Measurements from ENCODE around the gene OR14A16. TPM values are rescaled to one million over a fixed set of nuclear protein-coding genes. Genes with fewer than 3 reads are reported as not detected.

OR14A16 gene
- total and polyA plus RNA-seq, 8 donors: not detected

DNA sequence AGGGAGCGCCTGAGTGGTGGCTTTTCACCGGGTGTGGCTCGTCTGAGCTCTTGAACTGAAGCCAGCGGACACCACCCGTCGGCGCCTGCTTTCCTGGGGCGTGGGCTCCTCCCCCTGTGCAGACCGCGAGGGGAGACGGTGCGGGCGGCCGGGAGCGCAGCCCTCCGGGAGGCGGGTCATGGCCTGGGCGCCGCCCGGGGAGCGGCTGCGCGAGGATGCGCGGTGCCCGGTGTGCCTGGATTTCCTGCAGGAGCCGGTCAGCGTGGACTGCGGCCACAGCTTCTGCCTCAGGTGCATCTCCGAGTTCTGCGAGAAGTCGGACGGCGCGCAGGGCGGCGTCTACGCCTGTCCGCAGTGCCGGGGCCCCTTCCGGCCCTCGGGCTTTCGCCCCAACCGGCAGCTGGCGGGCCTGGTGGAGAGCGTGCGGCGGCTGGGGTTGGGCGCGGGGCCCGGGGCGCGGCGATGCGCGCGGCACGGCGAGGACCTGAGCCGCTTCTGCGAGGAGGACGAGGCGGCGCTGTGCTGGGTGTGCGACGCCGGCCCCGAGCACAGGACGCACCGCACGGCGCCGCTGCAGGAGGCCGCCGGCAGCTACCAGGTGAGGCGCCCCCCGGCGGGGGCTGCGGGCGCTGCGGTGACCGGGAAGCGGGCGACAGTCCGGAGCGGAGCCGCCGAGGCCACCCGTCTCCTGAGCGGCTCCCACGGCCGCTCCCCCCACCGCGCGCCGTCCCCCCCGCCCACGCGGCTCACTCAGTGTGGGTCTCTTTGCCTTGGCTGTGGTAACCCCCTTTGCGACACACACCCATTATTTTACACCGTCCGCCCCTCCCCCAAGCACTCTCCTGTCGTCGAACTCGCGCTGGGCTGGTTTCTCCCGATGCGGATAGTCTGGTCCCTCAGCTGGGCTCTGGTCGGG lies 33.4 kb upstream of the OR14A16 start, which contains the start of gene TRIM58:
Gene TRIM58 (plus strand): TSS at position 119 of the 916 bp plus-strand sequence. CDS start 60 bp downstream, at position 179.
- 1 to 3% methylated on average over 91 to 109 of the region's 109 CpGs for WGBS, 2 donors
- peak in 3 of 6 donors; percentile 16 to 66 (median 55) for DNase-seq
- H3K36me3 ChIP-seq: no peaks in the 10 kb centered on the region
- H3K4me1 ChIP-seq: no peaks in the 10 kb centered on the region
- peaks cover 0 to 4% (median 0%) of the 10 kb centered on the region in 4 donors for H3K27me3 ChIP-seq
- H3K27ac ChIP-seq: no peak within 1 kb of the TSS
- TF ChIP-seq, protein P1, sequence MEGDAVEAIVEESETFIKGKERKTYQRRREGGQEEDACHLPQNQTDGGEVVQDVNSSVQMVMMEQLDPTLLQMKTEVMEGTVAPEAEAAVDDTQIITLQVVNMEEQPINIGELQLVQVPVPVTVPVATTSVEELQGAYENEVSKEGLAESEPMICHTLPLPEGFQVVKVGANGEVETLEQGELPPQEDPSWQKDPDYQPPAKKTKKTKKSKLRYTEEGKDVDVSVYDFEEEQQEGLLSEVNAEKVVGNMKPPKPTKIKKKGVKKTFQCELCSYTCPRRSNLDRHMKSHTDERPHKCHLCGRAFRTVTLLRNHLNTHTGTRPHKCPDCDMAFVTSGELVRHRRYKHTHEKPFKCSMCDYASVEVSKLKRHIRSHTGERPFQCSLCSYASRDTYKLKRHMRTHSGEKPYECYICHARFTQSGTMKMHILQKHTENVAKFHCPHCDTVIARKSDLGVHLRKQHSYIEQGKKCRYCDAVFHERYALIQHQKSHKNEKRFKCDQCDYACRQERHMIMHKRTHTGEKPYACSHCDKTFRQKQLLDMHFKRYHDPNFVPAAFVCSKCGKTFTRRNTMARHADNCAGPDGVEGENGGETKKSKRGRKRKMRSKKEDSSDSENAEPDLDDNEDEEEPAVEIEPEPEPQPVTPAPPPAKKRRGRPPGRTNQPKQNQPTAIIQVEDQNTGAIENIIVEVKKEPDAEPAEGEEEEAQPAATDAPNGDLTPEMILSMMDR (IDR thresholded peaks at IDR 0.05): no peak
- peak; percentile 23 to 79 (median 48) for ATAC-seq
- peak within 1 kb of the TSS in 3 of 4 donors; percentile 26 to 41 (median 31) for H3K4me3 ChIP-seq
- intact Hi-C loops (cut with DNase I): no loop called here
- no peaks in the 10 kb centered on the region for H3K9me3 ChIP-seq
- no peak for FAIRE-seq

DNA sequence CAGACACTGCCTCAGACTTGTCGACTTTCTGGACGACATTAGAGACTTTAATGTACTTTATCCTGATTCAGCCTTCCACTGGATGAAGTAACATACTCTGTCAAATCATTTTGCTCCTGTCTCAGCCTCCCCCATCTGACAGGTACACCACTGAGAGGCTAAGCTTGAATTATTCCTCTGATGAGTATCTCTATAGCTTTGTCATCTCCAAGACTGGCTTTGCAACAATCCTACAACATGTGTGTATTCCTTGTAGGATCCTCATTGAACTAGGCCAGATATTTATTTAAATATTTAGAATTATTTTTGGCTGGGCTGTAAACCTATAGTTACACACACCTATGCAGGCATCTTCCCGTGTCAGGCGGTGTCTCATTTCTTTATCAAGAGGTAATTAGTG lies 32.0 kb upstream of the OR14A16 start:
- DNase-seq: no peak
- ATAC-seq: no peak
- H3K27ac ChIP-seq: no peak overlapping the region
- no peaks in the 10 kb centered on the region for H3K9me3 ChIP-seq
- no peaks in the 10 kb centered on the region for H3K36me3 ChIP-seq
- 56 to 71% methylated on average over 4 of the region's 4 CpGs for WGBS, 2 donors
- TF ChIP-seq, protein P1 (IDR thresholded peaks at IDR 0.05): no peak
- H3K4me3 ChIP-seq: no peak overlapping the region
- peaks cover 0 to 4% (median 0%) of the 10 kb centered on the region in 4 donors for H3K27me3 ChIP-seq
- no peak for FAIRE-seq
- H3K4me1 ChIP-seq: no peaks in the 10 kb centered on the region
- intact Hi-C loops (cut with DNase I): no loop called here

DNA sequence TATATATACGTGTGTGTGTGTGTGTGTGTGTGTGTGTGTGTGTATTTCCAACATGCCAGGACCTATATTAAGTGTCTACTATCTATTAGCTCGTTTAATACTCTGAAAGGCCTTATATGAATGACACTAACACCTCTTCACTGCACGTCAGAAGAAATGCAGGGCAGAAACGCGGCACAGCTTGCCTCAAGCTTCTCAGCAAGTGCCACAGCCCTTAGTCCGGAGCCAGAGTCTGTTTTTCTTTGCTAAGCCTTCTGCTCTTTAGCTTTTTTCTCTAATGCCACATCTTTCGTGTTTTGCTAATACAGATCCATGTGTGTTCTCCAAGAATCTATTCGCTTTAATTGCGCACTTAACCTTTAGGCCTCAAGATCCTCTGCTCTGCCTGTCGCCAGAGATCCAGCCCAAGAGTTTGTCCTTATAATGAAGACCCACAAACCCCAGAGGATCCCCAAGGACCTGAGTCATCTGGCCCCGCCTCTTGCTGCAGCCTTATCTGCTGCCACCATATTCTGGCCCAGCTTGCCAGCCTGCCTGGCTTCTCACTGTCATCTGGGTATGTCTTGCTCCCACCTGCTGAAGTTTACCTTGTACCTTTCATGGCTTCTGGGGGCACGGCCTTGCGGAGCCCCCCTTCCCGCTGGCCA lies 31.1 kb upstream of the OR14A16 start:
- DNase-seq: no peak
- ATAC-seq: no peak
- no peak overlapping the region for H3K27ac ChIP-seq
- no peaks in the 10 kb centered on the region for H3K9me3 ChIP-seq
- intact Hi-C loops (cut with DNase I): no loop called here
- no peaks in the 10 kb centered on the region for H3K36me3 ChIP-seq
- H3K4me1 ChIP-seq: no peaks in the 10 kb centered on the region
- TF ChIP-seq, protein P1 (IDR thresholded peaks at IDR 0.05): no peak
- H3K27me3 ChIP-seq: peaks cover 0 to 4% (median 0%) of the 10 kb centered on the region in 4 donors
- FAIRE-seq: no peak
- H3K4me3 ChIP-seq: no peak overlapping the region
- 61 to 74% methylated on average over 14 of the region's 14 CpGs for WGBS, 2 donors

DNA sequence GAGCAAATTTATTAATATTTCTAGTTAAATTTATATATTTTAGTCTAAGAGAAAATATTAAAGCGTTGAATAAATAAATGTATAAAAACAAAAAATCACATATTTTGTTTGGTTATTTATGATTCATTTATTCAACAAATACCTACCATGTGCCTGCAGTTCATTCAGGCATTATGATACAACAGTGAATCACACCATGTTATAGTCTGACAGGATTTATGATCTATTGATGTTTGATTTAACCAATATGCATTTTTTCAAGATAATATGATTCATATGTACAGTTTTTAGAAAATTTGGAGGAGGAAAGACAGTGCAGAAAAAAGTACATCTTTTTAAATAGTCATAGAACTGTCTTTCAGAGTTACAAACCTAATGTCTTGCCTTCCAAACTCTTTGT lies 25.7 kb upstream of the OR14A16 start:
- 69 to 77% methylated on average over 1 of the region's 1 CpG for WGBS, 2 donors
- H3K36me3 ChIP-seq: no peaks in the 10 kb centered on the region
- intact Hi-C loops (cut with DNase I): no loop called here
- no peak overlapping the region for H3K4me3 ChIP-seq
- H3K9me3 ChIP-seq: no peaks in the 10 kb centered on the region
- ATAC-seq (no peak), FAIRE-seq (no peak), DNase-seq (no peak)
- TF ChIP-seq, protein P1 (IDR thresholded peaks at IDR 0.05): no peak
- no peaks in the 10 kb centered on the region for H3K27me3 ChIP-seq
- H3K4me1 ChIP-seq: no peaks in the 10 kb centered on the region
- no peak overlapping the region for H3K27ac ChIP-seq
